HepG2 (cell line): ENCODE results near the gene SHFL. TPM values are rescaled to one million over a fixed set of nuclear protein-coding genes. Genes with fewer than 3 reads are reported as not detected.
A peak's percentile ranks its signal among the peaks of the same experiment; 100 is the strongest.

Experiments
- ATAC-seq: fragments of 200-7000 bp; cut with Tn5 transposase; 3 replicates; pipeline ENCODE4 v1.9.1; 2020; ENCODE audit warnings: mild to moderate bottlenecking, moderate library complexity
- Bru-seq: library from RNA; stranded (reverse); fragments of 400-500 nt; gene quantifications from one replicate; lab custom pipeline; 2021; lab: Mats Ljungman, UMichigan
- BruChase-seq, 2 experiments: library from RNA; stranded (reverse); fragments of 400-500 nt; gene quantifications; one replicate each; lab custom pipeline; 2021; lab: Mats Ljungman, UMichigan
- BruUV-seq: library from RNA; stranded (reverse); fragments of 400-500 nt; replicated peaks from 2 replicates; lab custom pipeline; 2021; lab: Mats Ljungman, UMichigan
- CTCF ChIA-PET: fragments of 300-600 bp; formaldehyde crosslinking; extraction: SDS; loops from one replicate; lab custom pipeline; 2021; ENCODE audit warnings: low total read pairs, inconsistent platforms, low intra/inter-chr PET ratio; lab: Yijun Ruan, JAX
- POLR2A ChIA-PET: fragments of 350-600 bp; sonication (Branson Sonifier 250); formaldehyde crosslinking; loops from one replicate; lab custom pipeline; 2020; ENCODE audit warnings: antibody characterized with exemption, inconsistent platforms; lab: Yijun Ruan, JAX
- DNase-seq: peaks from one replicate; pipeline ENCODE4 v3.0.0-alpha.2; 2015; ENCODE audit warnings: low spot score
- FAIRE-seq: peaks from 3 replicates; lab custom pipeline; 2011; peaks lifted over from hg19 to GRCh38; lab: Jason Lieb, UNC
- H2AFZ ChIP-seq: one replicate; pipeline ENCODE4 v1.6.1; 2011; ENCODE audit warnings: low read length, inconsistent platforms
- H3K27ac ChIP-seq: fragments of 300-600 bp; 3 replicates; pipeline ENCODE4 v1.8.0; 2011; ENCODE audit warnings: mixed run types, mild to moderate bottlenecking, mixed read lengths, low read length, inconsistent platforms; ENCODE audit not compliant: insufficient read depth; ENCODE audit errors: extremely low read length
- H3K27me3 ChIP-seq, 2 experiments: fragments of 200-600 bp in 1 of 2; 2 replicates in 1 of 2; 3 replicates in 1 of 2; pipeline versions ENCODE4 v1.6.0 to v1.8.0; 2011; ENCODE audit warnings: low read length in 2 of 2, mild to moderate bottlenecking in 2 of 2, moderate library complexity in 2 of 2, inconsistent platforms in 1 of 2; ENCODE audit not compliant: insufficient read depth in 2 of 2, control insufficient read depth in 1 of 2
- H3K36me3 ChIP-seq, 2 experiments: fragments of 200-600 bp in 1 of 2; replicated peaks in 1 of 2; 2 replicates in 1 of 2; 3 replicates in 1 of 2; pipeline versions ENCODE4 v1.5.1 to v1.8.0; 2011; ENCODE audit warnings: low read length in 2 of 2, inconsistent platforms in 1 of 2; ENCODE audit not compliant: insufficient read depth in 2 of 2, control insufficient read depth in 1 of 2
- H3K4me1 ChIP-seq: 2 replicates; pipeline ENCODE4 v1.5.1; 2012; ENCODE audit warnings: low read length, inconsistent platforms; ENCODE audit not compliant: insufficient read depth
- H3K4me2 ChIP-seq: 2 replicates; pipeline ENCODE4 v1.6.0; 2011; ENCODE audit warnings: low read depth, low read length, inconsistent platforms
- H3K4me3 ChIP-seq, 3 experiments: fragments of 200-600 bp in 1 of 3; sonication (generic), shearing (Covaris generic) in 1 of 3; replicated peaks in 1 of 3; 2 replicates each; pipeline ENCODE4 v1.5.1; 2011 to 2016; ENCODE audit warnings: low read length in 3 of 3, inconsistent platforms in 2 of 3, low read depth in 2 of 3, mild to moderate bottlenecking in 2 of 3, control low read depth in 1 of 3, mixed read lengths in 1 of 3; ENCODE audit not compliant: insufficient read depth in 1 of 3
- H3K79me2 ChIP-seq: one replicate; pipeline ENCODE4 v1.6.1; 2011; ENCODE audit warnings: low read length, inconsistent platforms; ENCODE audit not compliant: insufficient read depth
- H3K9ac ChIP-seq: 2 replicates; pipeline ENCODE4 v1.6.0; 2011; ENCODE audit warnings: mild to moderate bottlenecking, low read depth, low read length, inconsistent platforms; ENCODE audit not compliant: insufficient read depth
- H3K9me3 ChIP-seq: 2 replicates; pipeline ENCODE4 v1.5.1; 2012; ENCODE audit warnings: mild to moderate bottlenecking, low read length
- H4K20me1 ChIP-seq: 2 replicates; pipeline ENCODE4 v1.6.0; 2011; ENCODE audit warnings: inconsistent platforms, mild to moderate bottlenecking, low read length, moderate library complexity; ENCODE audit not compliant: insufficient read depth
- KDM5A ChIP-seq: fragments of 200-600 bp; sonication (generic); IDR thresholded peaks from 2 replicates; pipeline ENCODE4 v1.7.0; 2018; ENCODE audit warnings: antibody characterized with exemption, mild to moderate bottlenecking, low read length, borderline replicate concordance
- MAFG ChIP-seq: sonication (generic); formaldehyde crosslinking; IDR thresholded peaks from 2 replicates; pipeline ENCODE4 v1.5.1; 2020; ENCODE audit warnings: mild to moderate bottlenecking, missing genetic modification reagents
- MYNN ChIP-seq: sonication (generic); formaldehyde crosslinking; IDR thresholded peaks from 2 replicates; pipeline ENCODE4 v1.4.0; 2020; ENCODE audit warnings: mild to moderate bottlenecking, low read depth, missing genetic modification reagents
- ONECUT2 ChIP-seq: sonication (generic); formaldehyde crosslinking; IDR thresholded peaks from 2 replicates; pipeline ENCODE4 v1.4.0; 2020; ENCODE audit warnings: missing genetic modification reagents
- PCBP2 ChIP-seq: fragments of 200-400 bp; formaldehyde crosslinking; optimal IDR thresholded peaks from 2 replicates; pipeline ENCODE3; 2018; ENCODE audit warnings: low read length, low read depth; ENCODE audit not compliant: poor library complexity, severe bottlenecking
- PPARG ChIP-seq: conservative IDR thresholded peaks from 2 replicates; pipeline ENCODE4 v1.6.1; 2016; ENCODE audit warnings: missing biosample characterization, missing genetic modification reagents
- TCF12 ChIP-seq, 2 experiments: fragments of 450-650 bp in 1 of 2; sonication (generic) in 1 of 2; formaldehyde crosslinking in 1 of 2; IDR thresholded peaks; 2 replicates each; pipeline versions ENCODE4 v1.6.1 to v1.8.0; 2017 to 2022; ENCODE audit warnings: antibody characterized with exemption in 1 of 2, mild to moderate bottlenecking in 1 of 2, missing genetic modification reagents in 1 of 2, moderate library complexity in 1 of 2
- ZNF235 ChIP-seq: sonication (generic); formaldehyde crosslinking; IDR thresholded peaks from 2 replicates; pipeline ENCODE4 v1.8.1; 2023; ENCODE audit warnings: mild to moderate bottlenecking, missing genetic modification reagents, borderline replicate concordance
- ZNF484 ChIP-seq: sonication (generic); formaldehyde crosslinking; IDR thresholded peaks from 2 replicates; pipeline ENCODE4 v1.5.1; 2020; ENCODE audit warnings: mild to moderate bottlenecking, low read depth, missing genetic modification reagents, borderline replicate concordance
- ZNF678 ChIP-seq: sonication (generic); formaldehyde crosslinking; IDR thresholded peaks from 2 replicates; pipeline ENCODE4 v1.4.0; 2020; ENCODE audit warnings: mild to moderate bottlenecking, missing genetic modification reagents
- ZNF775 ChIP-seq: sonication (generic); formaldehyde crosslinking; IDR thresholded peaks from 2 replicates; pipeline ENCODE4 v1.4.0; 2020; ENCODE audit warnings: missing genetic modification reagents, mild to moderate bottlenecking, moderate library complexity, borderline replicate concordance
- WGBS: methylation state at CpG from one replicate; pipeline ENCODE4 v1.1.6; 2017; ENCODE audit warnings: low lambda C conversion rate; 5-methylcytosine and 5-hydroxymethylcytosine counted together
- in situ Hi-C: cut with HindIII; loops from 2 replicates; pipeline ENCODE4 v1.10.0; 2017; ENCODE audit warnings: low pct_unique_long_range_greater_than_20kb; ENCODE audit not compliant: extremely low pct_ligation_motif_present
- intact Hi-C: fragments of 100-400 bp; cut with micrococcal nuclease; formaldehyde crosslinking; loops from one replicate; pipeline ENCODE4 v1.10.0; 2022; ENCODE audit not compliant: unreplicated experiment
- long read RNA-seq, 2 experiments: library from RNA in 1 of 2; library from polyadenylated mRNA in 1 of 2; stranded (forward) in 1 of 2; unstranded in 1 of 2; transcript quantifications; one replicate each; pipeline ENCODE4 v2.0.0, GENCODE V29; 2019 to 2022
- polyA minus RNA-seq, 3 experiments: library from RNA; depleted of rRNA, polyadenylated mRNA; stranded (reverse); fragments of >200 nt; gene quantifications; 2 replicates each; pipeline ENCODE4 v1.2.3, GENCODE V29; 2011; ENCODE audit warnings: low replicate concordance in 1 of 3
- polyA plus RNA-seq, 8 experiments: library from polyadenylated mRNA; depleted of rRNA in 3 of 8; stranded (reverse) in 7 of 8; unstranded in 1 of 8; fragments of >200 nt; fragmentation: Illumina TruSeq in 4 of 8; extraction: Trizol in 4 of 8; gene quantifications; 2 replicates each; pipeline versions ENCODE4 v1.2.1 to v1.2.3, GENCODE V29; 2011 to 2016; ENCODE audit warnings: low read depth in 4 of 8, missing spikeins in 1 of 8, mixed read lengths in 1 of 8; ENCODE audit not compliant: insufficient read depth in 1 of 8
- total RNA-seq, 5 experiments: library from RNA; depleted of rRNA; stranded (reverse); fragments of >200 nt; fragmentation: Illumina TruSeq; extraction: Trizol; gene quantifications; 2 replicates each; pipeline ENCODE4 v1.2.3, GENCODE V29; 2016; ENCODE audit warnings: low read depth in 1 of 5
- TF ChIP-seq, protein P1 (sequence below): sonication (generic); formaldehyde crosslinking; IDR thresholded peaks from 2 replicates; pipeline ENCODE4 v1.4.0; 2020; ENCODE audit warnings: missing genetic modification reagents
- TF ChIP-seq, protein P2 (sequence below): IDR thresholded peaks from 2 replicates; pipeline ENCODE4 v1.6.1; 2016

SHFL gene
- total RNA-seq (2016; rRNA removed; fragmentation: Illumina TruSeq; extraction: Trizol) (8.9 and 12.3 TPM in 2 replicates), polyA plus RNA-seq (2011; rRNA removed) (36.4 and 47.5 TPM in 2 replicates), polyA minus RNA-seq (2011; rRNA and poly(A)+ RNA removed; ENCODE audit: low replicate concordance) (19.0 and 19.3 TPM in 2 replicates), Bru-seq, nascent RNA (percentile 52 among the genes with signal in this experiment), BruChase-seq, experiment 1, labeled RNA remaining after a 6-hour chase (percentile 64 among the genes with signal in this experiment), BruChase-seq, experiment 2, labeled RNA remaining after a 2-hour chase (percentile 58 among the genes with signal in this experiment)
- 7.9 and 8.8 TPM in 2 replicates for total RNA-seq (2016; cell fraction: cytosol; rRNA removed; fragmentation: Illumina TruSeq; extraction: Trizol; ENCODE audit: low read depth)
- 9.0 and 12.8 TPM in 2 replicates for total RNA-seq (2016; cell fraction: insoluble cytoplasmic fraction; rRNA removed; fragmentation: Illumina TruSeq; extraction: Trizol)
- total RNA-seq (2016; cell fraction: membrane; rRNA removed; fragmentation: Illumina TruSeq; extraction: Trizol), result 14.0 and 14.3 TPM in 2 replicates
- total RNA-seq (2016; cell fraction: nucleus; rRNA removed; fragmentation: Illumina TruSeq; extraction: Trizol), result 8.6 and 11.4 TPM in 2 replicates
- 25.4 and 30.5 TPM in 2 replicates for polyA plus RNA-seq (2011; cell fraction: cytosol; rRNA removed)
- 157 and 161 TPM in 2 replicates for polyA plus RNA-seq (2011; cell fraction: nucleus; rRNA removed)
- polyA plus RNA-seq (2012), result 11.5 and 18.6 TPM in 2 replicates
- polyA plus RNA-seq (2016; cell fraction: cytosol; fragmentation: Illumina TruSeq; extraction: Trizol; ENCODE audit: low read depth), result 9.0 and 10.1 TPM in 2 replicates
- polyA plus RNA-seq (2016; cell fraction: insoluble cytoplasmic fraction; fragmentation: Illumina TruSeq; extraction: Trizol; ENCODE audit: low read depth), result 12.6 and 14.6 TPM in 2 replicates
- 13.7 and 14.9 TPM in 2 replicates for polyA plus RNA-seq (2016; cell fraction: membrane; fragmentation: Illumina TruSeq; extraction: Trizol; ENCODE audit: low read depth)
- polyA plus RNA-seq (2016; cell fraction: nucleus; fragmentation: Illumina TruSeq; extraction: Trizol; ENCODE audit: insufficient read depth, low read depth), result 35.0 and 36.4 TPM in 2 replicates
- 13.9 and 15.2 TPM in 2 replicates for polyA minus RNA-seq (2011; cell fraction: cytosol; rRNA and poly(A)+ RNA removed)
- 18.2 and 21.1 TPM in 2 replicates for polyA minus RNA-seq (2011; cell fraction: nucleus; rRNA and poly(A)+ RNA removed)
- long read RNA-seq, experiment 1, transcript C19orf66-201 (8 exons, 2,117 nt), result major isoform, 29 of 49 reads
- long read RNA-seq, experiment 1, transcript C19orf66-203 (7 exons, 2,079 nt), result minor isoform, 5 of 49 reads
- long read RNA-seq, experiment 1, partial matches to known transcripts, result 4 of 49 reads
- long read RNA-seq, experiment 1, other reads (novel, unspliced or antisense), result 5 of 49 reads
- long read RNA-seq, experiment 2, transcript C19orf66-204 (1 exons, 1,655 nt), result minor isoform, 9 of 60 reads
- long read RNA-seq, experiment 2, transcript C19orf66-201 (8 exons, 2,117 nt), result major isoform, 29 of 60 reads
- long read RNA-seq, experiment 2, partial matches to known transcripts, result 6 of 60 reads
- long read RNA-seq, experiment 2, other reads (novel, unspliced or antisense), result 8 of 60 reads

DNA sequence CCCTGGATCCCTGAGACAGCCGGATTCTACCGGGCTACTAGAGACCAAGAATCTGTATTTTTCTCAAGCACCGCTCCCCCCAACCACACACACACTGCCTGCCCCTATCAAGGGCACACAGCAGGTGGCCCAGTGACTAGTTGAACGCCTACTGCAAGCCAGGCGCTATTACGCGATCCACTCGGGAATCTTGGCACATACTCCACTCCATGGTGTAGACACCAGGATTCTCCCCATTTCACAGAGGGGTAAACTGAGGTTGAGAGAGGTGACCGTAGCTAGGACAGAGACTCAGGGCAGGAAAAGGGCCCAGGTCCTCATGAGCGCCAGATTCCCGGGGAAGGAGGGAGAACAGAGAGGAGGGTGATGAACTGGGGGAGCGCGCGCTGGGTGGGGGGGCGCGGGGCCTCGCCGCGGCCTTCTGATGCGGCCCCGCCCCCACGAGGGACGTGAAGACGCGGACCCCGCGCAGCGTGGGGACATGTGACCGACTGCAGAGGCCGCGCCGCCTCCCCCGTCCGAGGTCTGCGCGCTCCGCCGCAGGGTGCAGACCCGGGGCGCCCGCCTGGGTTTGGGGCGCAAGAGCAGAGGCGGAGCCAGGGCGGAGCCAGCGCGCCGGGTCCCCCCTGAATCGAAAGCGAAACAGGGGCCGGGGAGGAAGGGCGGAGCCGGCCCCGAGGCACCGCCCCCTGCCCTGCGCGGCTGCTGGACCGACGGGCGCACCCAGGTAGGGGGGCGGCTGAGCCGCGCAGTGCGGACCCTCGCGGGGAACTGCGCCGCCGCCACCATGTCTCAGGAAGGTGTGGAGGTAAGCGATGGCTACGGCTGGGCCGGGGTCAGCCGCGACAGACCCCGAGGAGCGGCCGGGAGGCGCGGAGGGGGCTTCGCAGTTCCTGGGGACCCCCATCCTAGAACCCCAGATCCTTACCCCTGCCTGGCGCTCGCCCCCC is at the start of gene SHFL:
TSS of gene SHFL (plus strand) at position 677 of the 950 bp plus-strand sequence. CDS start at position 788, 111 bp downstream.
- BruUV-seq, result no TSS peak
- DNase-seq, result peak; percentile 40
- FAIRE-seq, result no peak
- H3K4me1 ChIP-seq, result peaks cover 36% of the 10 kb centered on the region
- intact Hi-C loops (no loop called here), in situ Hi-C loops (no loop called here)
- 10% methylated on average over 19 of the region's 81 CpGs for WGBS
- ATAC-seq, result peak; percentile 84
- CTCF ChIA-PET, result no interaction called here
- POLR2A ChIA-PET, result interaction anchor here (0.6 to 0.8 kb wide), 2 partner anchors 49 to 138 kb away, joined by 3 read pairs; no protein-coding TSS in a partner anchor
- peak within 1 kb of the TSS; percentile 74 for H3K9ac ChIP-seq
- peak within 1 kb of the TSS; percentile 86 for H3K4me2 ChIP-seq
- no peaks in the 10 kb centered on the region for H3K27me3 ChIP-seq
- H3K9me3 ChIP-seq, result no peaks in the 10 kb centered on the region
- no peaks in the 10 kb centered on the region for H3K79me2 ChIP-seq
- peak within 1 kb of the TSS; percentile 54 for H3K27ac ChIP-seq
- no peaks in the 10 kb centered on the region for H4K20me1 ChIP-seq
- no peak within 1 kb of the TSS for H2AFZ ChIP-seq
- H3K36me3 ChIP-seq, result 0 out of 5 replicates have a peak, but pooled peaks cover 0 to 4% of the 10 kb centered on the region in 2 experiments
- H3K4me3 ChIP-seq, result peak within 1 kb of the TSS; percentile 82 to 95 (median 91)
- TF ChIP-seq ZNF484 (no peak), ZNF235 (CRISPR knock-in tag) (peak; percentile 49), PPARG (CRISPR knock-in tag) (no peak), ZNF775 (CRISPR knock-in tag) (no peak), MYNN (no peak), TCF12 (IDR thresholded peaks at IDR 0.05) (no peak), TCF12 (CRISPR knock-in tag; IDR thresholded peaks at IDR 0.05) (no peak), PCBP2 (no peak), MAFG (CRISPR knock-in tag) (no peak), ZNF678 (CRISPR knock-in tag) (no peak), KDM5A (peak; percentile 46; the same call in 1 of the 2 replicates), ONECUT2 (CRISPR knock-in tag) (no peak)
- TF ChIP-seq, protein P1, sequence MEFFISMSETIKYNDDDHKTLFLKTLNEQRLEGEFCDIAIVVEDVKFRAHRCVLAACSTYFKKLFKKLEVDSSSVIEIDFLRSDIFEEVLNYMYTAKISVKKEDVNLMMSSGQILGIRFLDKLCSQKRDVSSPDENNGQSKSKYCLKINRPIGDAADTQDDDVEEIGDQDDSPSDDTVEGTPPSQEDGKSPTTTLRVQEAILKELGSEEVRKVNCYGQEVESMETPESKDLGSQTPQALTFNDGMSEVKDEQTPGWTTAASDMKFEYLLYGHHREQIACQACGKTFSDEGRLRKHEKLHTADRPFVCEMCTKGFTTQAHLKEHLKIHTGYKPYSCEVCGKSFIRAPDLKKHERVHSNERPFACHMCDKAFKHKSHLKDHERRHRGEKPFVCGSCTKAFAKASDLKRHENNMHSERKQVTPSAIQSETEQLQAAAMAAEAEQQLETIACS (CRISPR knock-in tag), result peak; percentile 37; the same call in 1 of the 2 replicates
- TF ChIP-seq, protein P2, sequence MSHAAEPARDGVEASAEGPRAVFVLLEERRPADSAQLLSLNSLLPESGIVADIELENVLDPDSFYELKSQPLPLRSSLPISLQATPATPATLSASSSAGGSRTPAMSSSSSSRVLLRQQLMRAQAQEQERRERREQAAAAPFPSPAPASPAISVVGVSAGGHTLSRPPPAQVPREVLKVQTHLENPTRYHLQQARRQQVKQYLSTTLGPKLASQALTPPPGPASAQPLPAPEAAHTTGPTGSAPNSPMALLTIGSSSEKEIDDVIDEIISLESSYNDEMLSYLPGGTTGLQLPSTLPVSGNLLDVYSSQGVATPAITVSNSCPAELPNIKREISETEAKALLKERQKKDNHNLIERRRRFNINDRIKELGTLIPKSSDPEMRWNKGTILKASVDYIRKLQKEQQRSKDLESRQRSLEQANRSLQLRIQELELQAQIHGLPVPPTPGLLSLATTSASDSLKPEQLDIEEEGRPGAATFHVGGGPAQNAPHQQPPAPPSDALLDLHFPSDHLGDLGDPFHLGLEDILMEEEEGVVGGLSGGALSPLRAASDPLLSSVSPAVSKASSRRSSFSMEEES (CRISPR knock-in tag), result no peak
